PC-3 (cell line): ENCODE results near the gene FAS. TPM values are rescaled to one million over a fixed set of nuclear protein-coding genes. Genes with fewer than 3 reads are reported as not detected.

ENCODE experiments used
- ATAC-seq: fragments of 200-7000 bp; cut with Tn5 transposase; 2 replicates; pipeline ENCODE4 v1.9.1; 2020; ENCODE audit warnings: mild to moderate bottlenecking, moderate library complexity
- BruUV-seq: library from RNA; stranded (reverse); fragments of 400-500 nt; replicated peaks from 2 replicates; lab custom pipeline; 2021; lab: Mats Ljungman, UMichigan
- CTCF ChIA-PET: fragments of 300-600 bp; sonication (Branson Sonifier 250); formaldehyde crosslinking; loops from one replicate; lab custom pipeline; 2022; ENCODE audit warnings: antibody characterized with exemption; lab: Charles Lee
- POLR2A ChIA-PET: fragments of 300-600 bp; sonication (Branson Sonifier 250); formaldehyde crosslinking; loops from one replicate; lab custom pipeline; 2022; ENCODE audit warnings: antibody characterized with exemption; ENCODE audit not compliant: unreplicated experiment; lab: Charles Lee
- DNase-seq: peaks from one replicate; pipeline ENCODE4 v3.0.0-alpha.2; 2015
- H2AFZ ChIP-seq: fragments of 300-600 bp; sonication (generic); 2 replicates; pipeline ENCODE4 v1.6.0; 2016; ENCODE audit warnings: antibody characterized with exemption, low read length
- H3F3A ChIP-seq: fragments of 300-600 bp; sonication (generic); one replicate; pipeline ENCODE4 v1.6.0; 2017; ENCODE audit warnings: antibody characterized with exemption, low read length, control low read depth, mild to moderate bottlenecking; ENCODE audit not compliant: unreplicated experiment
- H3K27ac ChIP-seq: fragments of 300-600 bp; sonication (generic); 2 replicates; pipeline ENCODE4 v1.5.1; 2016; ENCODE audit warnings: mild to moderate bottlenecking, low read length
- H3K27me3 ChIP-seq: fragments of 300-600 bp; sonication (generic); 2 replicates; pipeline ENCODE4 v1.6.1; 2016; ENCODE audit warnings: low read length, mixed read lengths
- H3K36me3 ChIP-seq: fragments of 300-600 bp; sonication (generic); 2 replicates; pipeline ENCODE4 v1.6.1; 2016; ENCODE audit warnings: low read depth, mixed run types, low read length, mixed read lengths
- H3K4me1 ChIP-seq: fragments of 300-600 bp; sonication (generic); 2 replicates; pipeline ENCODE4 v1.5.1; 2016; ENCODE audit warnings: low read length; ENCODE audit not compliant: insufficient read depth
- H3K4me2 ChIP-seq: fragments of 300-600 bp; sonication (generic); 2 replicates; pipeline ENCODE4 v1.6.0; 2016; ENCODE audit warnings: low read length
- H3K4me3 ChIP-seq: fragments of 300-600 bp; sonication (generic); 2 replicates; pipeline ENCODE4 v1.5.1; 2016; ENCODE audit warnings: mild to moderate bottlenecking, low read length, mixed read lengths
- H3K79me2 ChIP-seq: fragments of 300-600 bp; sonication (generic); 2 replicates; pipeline ENCODE4 v1.6.1; 2017; ENCODE audit warnings: low read length, mixed read lengths
- H3K9ac ChIP-seq: fragments of 300-600 bp; sonication (generic); 2 replicates; pipeline ENCODE4 v1.6.0; 2016; ENCODE audit warnings: mild to moderate bottlenecking, low read length
- H3K9me2 ChIP-seq: fragments of 300-600 bp; sonication (generic); replicated peaks from 2 replicates; pipeline ENCODE4 v1.6.1; 2016; ENCODE audit warnings: mixed run types, low read length, mixed read lengths
- H3K9me3 ChIP-seq: fragments of 300-600 bp; sonication (generic); 2 replicates; pipeline ENCODE4 v1.6.1; 2016; ENCODE audit warnings: low read length, mixed read lengths
- H4K20me1 ChIP-seq: fragments of 300-600 bp; sonication (generic); 2 replicates; pipeline ENCODE4 v1.6.1; 2016; ENCODE audit warnings: low read length, mixed read lengths
- CTCF ChIP-seq: fragments of 300-600 bp; sonication (generic); conservative IDR thresholded peaks from 2 replicates; pipeline ENCODE4 v1.5.1; 2017; ENCODE audit warnings: antibody characterized with exemption, low read depth, mild to moderate bottlenecking, low read length
- EZH2 ChIP-seq: fragments of 300-600 bp; sonication (generic); IDR thresholded peaks from one replicate; pipeline ENCODE4 v1.6.1; 2017; ENCODE audit warnings: antibody characterized with exemption, mild to moderate bottlenecking, low read length; ENCODE audit not compliant: unreplicated experiment
- EZH2phosphoT487 ChIP-seq: fragments of 300-600 bp; sonication (generic); IDR thresholded peaks from 2 replicates; pipeline ENCODE4 v1.6.1; 2018; ENCODE audit warnings: mild to moderate bottlenecking, antibody characterized with exemption, low read length, borderline replicate concordance
- intact Hi-C: fragments of 100-400 bp; cut with micrococcal nuclease; formaldehyde crosslinking; loops from 2 replicates; pipeline ENCODE4 v1.9.0; 2023
- total RNA-seq: library from RNA; depleted of rRNA; stranded (reverse); fragments of >200 nt; gene quantifications from 2 replicates; pipeline ENCODE4 v1.2.3, GENCODE V29; 2014

FAS gene
- total RNA-seq, 1 experiment from 2014 or later: 4.8 TPM

DNA sequence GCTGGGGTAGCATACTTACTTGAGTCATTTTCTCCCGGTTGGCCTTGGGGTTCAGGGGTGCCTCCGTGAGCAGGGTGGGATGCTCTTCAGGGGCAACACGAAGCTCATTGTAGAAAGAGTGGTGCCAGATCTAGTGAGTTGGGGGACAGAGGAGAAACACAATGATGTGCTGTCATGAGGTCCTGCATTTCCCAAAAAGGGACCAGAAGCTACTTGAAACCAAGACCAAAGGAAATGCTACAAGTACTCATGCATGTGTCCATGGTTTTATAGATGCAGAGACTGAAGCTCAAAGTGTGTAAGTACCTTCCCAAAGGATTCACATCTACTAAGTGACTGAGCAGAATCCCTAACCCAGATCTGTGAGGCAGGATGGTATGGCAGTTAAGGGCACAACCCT, 46.8 kb upstream of the FAS start:
- ATAC-seq (no peak), DNase-seq (no peak)
- intact Hi-C loops: no loop called here
- Histone ChIP-seq H3K9ac (no peak overlapping the region), H3K27me3 (no peaks in the 10 kb centered on the region), H4K20me1 (no peaks in the 10 kb centered on the region), H3K9me3 (no peaks in the 10 kb centered on the region), H3K79me2 (no peaks in the 10 kb centered on the region), H3K4me2 (no peak overlapping the region), H3K4me3 (no peak overlapping the region), H3F3A (no peaks in the 10 kb centered on the region), H3K4me1 (no peaks in the 10 kb centered on the region), H2AFZ (no peak overlapping the region), H3K9me2 (no peaks in the 10 kb centered on the region), H3K27ac (no peak overlapping the region), H3K36me3 (no peaks in the 10 kb centered on the region)
- BruUV-seq: no TSS peak
- TF ChIP-seq EZH2: no peak
- no peak for TF ChIP-seq EZH2phosphoT487
- TF ChIP-seq CTCF: no peak
- ChIA-PET POLR2A (no interaction called here), CTCF (no interaction called here)

- H3K27me3 ChIP-seq: no peaks in the 10 kb centered on the region
- DNase-seq: no peak
- H3K27ac ChIP-seq: no peak overlapping the region
- intact Hi-C loops: no loop called here
- H3K4me2 ChIP-seq: no peak overlapping the region
- H3K9me2 ChIP-seq: no peaks in the 10 kb centered on the region
- POLR2A ChIA-PET: no interaction called here
- H3K9me3 ChIP-seq: no peaks in the 10 kb centered on the region
- no peak for TF ChIP-seq EZH2
- TF ChIP-seq EZH2phosphoT487: no peak
- TF ChIP-seq CTCF: no peak
- no peak overlapping the region for H3K4me3 ChIP-seq
- no peaks in the 10 kb centered on the region for H3F3A ChIP-seq
- no peak for ATAC-seq
- no TSS peak for BruUV-seq
- H2AFZ ChIP-seq: no peak overlapping the region
- CTCF ChIA-PET: no interaction called here
- no peak overlapping the region for H3K9ac ChIP-seq
- no peaks in the 10 kb centered on the region for H3K4me1 ChIP-seq
- no peaks in the 10 kb centered on the region for H3K79me2 ChIP-seq
- no peaks in the 10 kb centered on the region for H3K36me3 ChIP-seq
- no peaks in the 10 kb centered on the region for H4K20me1 ChIP-seq
Measured at GRCh38 chr10:88944813-88945212, 45.8 kb upstream of the FAS start.

DNA sequence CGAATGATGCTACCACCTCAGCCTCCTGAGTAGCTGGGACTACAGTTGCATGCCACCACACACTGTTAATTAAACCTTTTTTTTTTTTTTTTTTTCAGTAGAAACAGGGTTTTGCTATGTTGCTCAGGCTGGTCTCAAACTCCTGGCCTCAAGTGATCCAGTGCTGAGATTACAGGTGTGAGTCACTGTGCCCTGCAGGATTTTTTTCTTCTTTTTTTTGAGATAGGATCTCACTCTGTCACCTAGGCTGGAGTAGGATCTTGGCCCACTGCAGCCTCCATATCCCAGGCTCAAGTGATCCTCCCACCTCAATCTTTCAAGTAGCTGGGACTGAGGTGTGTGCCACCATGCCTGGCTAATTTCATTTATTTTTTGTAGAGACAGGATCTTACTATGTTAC, 44.4 kb upstream of the FAS start:
- Histone ChIP-seq H3K36me3 (no peaks in the 10 kb centered on the region), H3K9me2 (no peaks in the 10 kb centered on the region), H3K4me1 (peaks cover 9% of the 10 kb centered on the region), H3K27me3 (no peaks in the 10 kb centered on the region), H3K9me3 (no peaks in the 10 kb centered on the region), H2AFZ (no peak overlapping the region), H3K4me3 (no peak overlapping the region), H3K27ac (no peak overlapping the region), H3K79me2 (no peaks in the 10 kb centered on the region), H3K9ac (no peak overlapping the region), H4K20me1 (no peaks in the 10 kb centered on the region), H3K4me2 (no peak overlapping the region), H3F3A (no peaks in the 10 kb centered on the region)
- ChIA-PET CTCF (no interaction called here), POLR2A (no interaction called here)
- BruUV-seq: no TSS peak
- intact Hi-C loops: no loop called here
- TF ChIP-seq EZH2 (no peak), CTCF (no peak), EZH2phosphoT487 (no peak)
- ATAC-seq: no peak
- DNase-seq: no peak
